ENCODE measurements around the gene PKDREJ.
A peak's percentile ranks its signal among the peaks of the same experiment; 100 is the strongest.
"Not testable (repeated sequence)": the region's sequence is repeated elsewhere in the genome, so short reads cannot be mapped to it uniquely, and the experiment has no call there.

The PKDREJ gene

GRCh38 chr22:46263216-46263590 lies at the start of gene PKDREJ:
Gene PKDREJ, minus strand, starts transcription at chr22:46263343. Its CDS starts 21 bp downstream, at chr22:46263322.
- no peak for DNase-seq

DNA sequence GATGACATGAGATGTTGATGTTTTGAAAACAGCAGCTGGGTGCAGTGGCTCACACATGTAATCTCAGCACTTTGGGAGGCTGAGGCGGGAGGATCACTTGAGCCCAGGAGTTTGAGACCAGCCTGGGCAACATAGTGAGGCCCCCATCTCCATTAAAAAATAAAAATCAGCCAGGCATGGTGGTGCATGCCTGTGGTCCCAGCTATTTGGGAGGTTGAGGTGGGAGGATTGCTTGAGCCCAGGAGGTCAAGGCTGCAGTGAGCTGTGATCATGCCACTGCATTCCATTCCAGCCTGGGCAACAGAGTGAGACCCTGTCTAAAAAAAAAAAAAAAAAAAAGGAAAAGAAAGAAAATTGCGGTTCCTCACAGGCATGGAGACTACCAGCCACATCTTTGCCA lies 49.7 kb upstream of the PKDREJ start:
- not testable (repeated sequence) for DNase-seq

GRCh38 chr22:46312056-46312455 lies 48.9 kb upstream of the PKDREJ start:
- DNase-seq: no peak

GRCh38 chr22:46309526-46310085 lies 46.5 kb upstream of the PKDREJ start:
- DNase-seq: no peak

GRCh38 chr22:46308283-46308988 lies 45.3 kb upstream of the PKDREJ start:
- no peak for DNase-seq

DNA sequence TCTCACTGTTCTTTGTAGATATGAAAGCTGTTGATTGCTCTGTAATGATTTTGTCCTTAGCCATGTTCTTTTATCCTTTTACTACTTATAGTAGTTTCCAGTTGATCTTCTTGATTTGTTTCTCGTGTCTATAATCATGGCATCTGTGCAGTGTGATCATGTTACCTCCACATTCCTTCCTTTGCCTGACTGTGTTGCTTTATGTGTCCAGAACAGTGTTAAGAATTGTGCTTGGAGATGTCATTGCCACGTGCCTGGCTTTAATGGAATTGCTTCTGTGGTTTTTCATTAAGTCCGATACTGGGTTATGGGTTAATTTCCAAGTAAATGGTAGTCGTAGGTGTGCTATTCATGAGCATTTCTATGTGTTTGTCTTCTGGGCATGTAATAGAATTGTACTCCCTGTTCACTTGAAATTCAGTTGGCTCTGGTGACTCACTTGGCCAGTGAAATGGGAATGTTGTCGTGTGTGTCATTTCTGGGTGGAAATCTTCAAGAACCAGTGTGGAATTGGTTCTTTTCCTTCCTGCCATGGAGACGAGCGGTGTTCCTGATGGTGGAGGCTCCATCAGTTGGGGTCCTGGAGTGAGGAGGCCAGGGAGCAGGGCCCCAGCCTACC lies 40.3 kb upstream of the PKDREJ start:
- DNase-seq: no peak

DNA sequence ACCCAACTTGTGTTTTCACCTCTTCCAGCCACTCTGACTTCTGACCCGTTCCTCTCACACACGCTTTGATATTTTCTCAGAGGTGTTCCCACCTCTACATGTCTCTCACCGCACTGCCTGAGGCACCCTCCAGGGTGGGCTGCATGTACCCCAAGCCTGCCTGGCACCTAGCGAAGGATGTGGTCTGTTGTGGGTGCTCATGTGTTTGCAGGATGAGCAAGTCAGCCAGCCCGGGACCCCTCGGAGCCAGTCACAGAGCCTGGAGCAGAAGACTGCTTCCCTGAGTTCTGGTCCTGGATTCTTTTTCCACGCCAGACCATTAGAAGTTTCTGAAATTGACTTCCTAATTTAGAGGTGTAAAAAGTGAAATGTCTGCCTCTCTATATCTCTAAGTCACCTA lies 37.3 kb upstream of the PKDREJ start:
- DNase-seq: no peak

GRCh38 chr22:46299101-46299500 lies 36.0 kb upstream of the PKDREJ start:
- no peak for DNase-seq

DNA sequence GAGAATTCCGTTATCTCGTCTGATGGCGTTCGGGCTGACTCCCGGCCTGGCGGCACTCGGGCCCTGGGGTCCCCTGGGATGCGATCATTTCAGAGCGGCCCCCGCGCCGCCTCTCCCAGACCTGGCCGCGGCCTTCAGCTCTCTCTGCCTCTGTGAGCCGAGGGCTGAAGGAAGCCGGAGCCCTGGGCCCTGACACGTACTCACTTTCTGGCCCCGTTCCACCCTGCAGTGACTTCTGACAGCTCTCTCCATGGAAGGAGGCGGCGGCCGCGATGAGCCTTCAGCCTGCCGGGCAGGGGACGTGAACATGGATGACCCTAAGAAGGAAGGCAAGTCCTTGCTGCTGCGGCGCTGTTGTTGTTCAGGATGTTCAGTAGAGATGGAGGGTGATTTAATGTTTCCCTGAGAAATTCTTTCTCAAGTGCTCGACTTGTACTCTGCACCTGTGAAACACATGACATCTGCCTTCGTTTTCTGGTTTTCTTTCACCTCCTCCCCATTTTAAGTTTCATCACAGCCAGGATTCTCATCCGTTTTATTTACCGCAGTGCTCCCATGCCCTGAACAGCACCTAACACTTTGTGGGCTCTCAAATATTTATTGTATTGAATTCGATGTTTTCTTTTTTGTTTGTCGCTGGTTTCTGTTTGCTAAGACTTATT lies 34.1 kb upstream of the PKDREJ start:
- DNase-seq: no peak

GRCh38 chr22:46296257-46297150 lies 33.4 kb upstream of the PKDREJ start, which contains the start of gene GTSE1:
Gene GTSE1, plus strand, starts transcription at chr22:46296870. Its CDS starts 531 bp downstream, at chr22:46297401.
- peak; percentile 89 for DNase-seq

GRCh38 chr22:46295277-46295971 lies 32.3 kb upstream of the PKDREJ start:
- DNase-seq: no peak

GRCh38 chr22:46294784-46295183 lies 31.6 kb upstream of the PKDREJ start:
- DNase-seq: no peak

- no peak for DNase-seq
Observed at GRCh38 chr22:46293577-46294260, 30.6 kb upstream of the PKDREJ start.

GRCh38 chr22:46292732-46293131 lies 29.6 kb upstream of the PKDREJ start:
- no peak for DNase-seq

- DNase-seq: no peak
Observed at GRCh38 chr22:46292173-46292572, 29.0 kb upstream of the PKDREJ start.

DNA sequence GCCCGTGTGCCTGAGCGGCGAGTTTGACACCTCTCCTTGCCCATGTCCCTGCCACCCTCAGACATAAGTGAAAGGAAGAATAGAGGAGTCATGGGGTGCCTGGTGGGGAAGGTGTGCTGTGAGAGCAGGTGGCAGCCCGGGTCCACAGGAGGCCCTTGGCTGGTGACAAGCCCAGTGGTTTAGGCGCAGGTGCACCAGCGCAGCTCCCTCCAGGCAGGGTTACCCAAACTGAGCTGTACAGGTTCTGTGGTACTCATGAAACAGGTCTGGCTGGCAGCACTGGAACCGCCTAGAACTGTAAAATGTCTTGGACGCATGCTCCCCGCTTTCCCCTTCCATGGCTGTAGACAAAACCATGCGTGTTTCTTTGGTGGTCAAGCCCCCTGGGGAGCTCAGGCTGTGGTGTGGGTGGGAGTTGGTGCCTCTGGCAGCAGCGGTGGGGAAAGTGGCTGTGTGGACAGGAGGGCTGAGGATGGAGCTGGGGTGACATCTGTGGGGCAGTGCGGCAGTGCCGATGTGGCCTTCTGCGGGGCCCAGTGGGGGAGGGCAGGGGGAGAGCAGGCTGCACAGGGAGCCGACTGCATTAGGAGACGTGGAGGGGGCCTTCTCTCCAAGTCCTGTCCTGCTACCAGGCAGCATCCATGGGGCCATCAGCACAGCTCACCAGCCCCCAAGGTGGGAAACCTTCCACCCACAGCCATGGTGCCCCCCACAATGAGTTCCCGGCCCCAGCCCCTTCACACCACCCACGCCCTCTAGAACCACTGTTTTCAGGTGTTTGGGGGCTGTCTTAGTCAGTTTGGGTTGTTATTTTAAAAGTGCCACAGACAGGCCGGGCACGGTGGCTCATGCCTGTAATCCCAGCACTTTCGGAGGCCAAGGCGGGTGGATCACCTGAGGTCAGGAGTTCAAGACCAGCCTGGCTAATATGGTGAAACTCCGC lies 28.0 kb upstream of the PKDREJ start:
- no peak for DNase-seq

GRCh38 chr22:46290121-46290842 lies 27.1 kb upstream of the PKDREJ start:
- no peak for DNase-seq

DNA sequence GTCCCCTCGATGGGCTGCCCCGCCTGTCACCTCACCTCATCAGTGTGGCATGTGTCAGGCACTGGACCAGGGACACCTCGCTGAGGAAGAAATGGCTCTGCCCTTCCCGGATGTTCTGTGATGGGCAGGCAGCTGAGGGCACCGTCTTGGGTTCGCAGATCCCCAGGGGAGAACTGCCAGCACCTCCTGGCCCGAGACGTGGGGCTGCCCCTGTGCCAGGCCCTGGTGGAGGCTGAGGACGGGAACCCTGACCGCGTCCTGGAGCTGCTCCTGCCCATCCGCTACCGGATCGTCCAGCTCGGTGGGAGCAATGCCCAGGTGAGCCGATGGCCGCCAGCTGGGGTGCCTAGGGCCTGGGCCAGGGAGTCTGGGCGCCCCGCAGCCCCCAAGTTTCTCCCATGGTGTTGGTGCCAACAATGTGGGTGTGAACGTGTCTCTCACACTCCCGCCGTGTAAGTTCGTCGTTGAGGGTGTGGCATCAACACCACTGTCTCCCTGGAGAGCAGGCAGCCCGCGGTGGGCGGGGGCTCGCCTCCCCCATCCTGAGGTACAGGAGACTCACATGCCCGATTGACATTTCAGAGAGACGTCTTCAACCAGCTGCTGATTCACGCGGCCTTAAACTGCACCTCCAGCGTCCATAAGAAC lies 26.2 kb upstream of the PKDREJ start:
- no peak for DNase-seq

GRCh38 chr22:46288846-46289243 lies 25.7 kb upstream of the PKDREJ start:
- DNase-seq: no peak

Measured in 8988T (cell line).